Ovary (tissue), 9 donors: ENCODE measurements around the gene NCK2. TPM values are rescaled to one million over a fixed set of nuclear protein-coding genes. Genes with fewer than 3 reads are reported as not detected.

Experiments
- DNase-seq, 5 donors: peaks; one replicate each; pipeline ENCODE4 v3.0.0-alpha.2; 2019 to 2020
- H3K27ac ChIP-seq, 2 donors: fragments of 200-600 bp; one replicate each; pipeline versions ENCODE4 v1.5.1 to v1.8.0; 2019 to 2022
- H3K27me3 ChIP-seq: fragments of 200-600 bp; one replicate; pipeline ENCODE4 v1.8.0; 2022
- H3K36me3 ChIP-seq: fragments of 200-600 bp; sonication (generic); one replicate; pipeline ENCODE4 v1.5.1; 2019
- H3K4me1 ChIP-seq: one replicate; pipeline ENCODE4 v1.8.1; 2013; ENCODE audit warnings: mild to moderate bottlenecking, moderate library complexity; ENCODE audit not compliant: insufficient read depth
- H3K4me3 ChIP-seq: fragments of 200-600 bp; sonication (generic); one replicate; pipeline ENCODE4 v1.5.1; 2017
- H3K9me3 ChIP-seq, 2 donors: fragments of 200-600 bp in 1 of 2; sonication (generic) in 1 of 2; one replicate each; pipeline versions ENCODE4 v1.5.1 to v1.8.1; 2013 to 2019; ENCODE audit warnings: mild to moderate bottlenecking in 1 of 2, moderate library complexity in 1 of 2
- CTCF ChIP-seq, 3 donors: fragments of 450-650 bp in 2 of 3; fragments of 200-600 bp in 1 of 3; IDR thresholded peaks; one replicate each; pipeline versions ENCODE4 v1.5.1 to v1.8.0; 2016 to 2022; ENCODE audit warnings: antibody characterized with exemption in 3 of 3, mild to moderate bottlenecking in 1 of 3
- EP300 ChIP-seq: sonication (generic); formaldehyde crosslinking; IDR thresholded peaks from one replicate; pipeline ENCODE4 v1.6.1; 2017; ENCODE audit warnings: antibody characterized with exemption
- POLR2A ChIP-seq: fragments of 450-650 bp; IDR thresholded peaks from one replicate; pipeline ENCODE4 v1.6.1; 2017; ENCODE audit warnings: antibody characterized with exemption, mild to moderate bottlenecking, moderate library complexity
- WGBS, 3 donors: extraction: QIAGEN DNeasy Blood & Tissue Kit in 1 of 3; methylation state at CpG; one replicate each; pipeline versions ENCODE4 v1.1.5 to v1.1.7; 2013 to 2017; 5-methylcytosine and 5-hydroxymethylcytosine counted together
- intact Hi-C, 4 donors: fragments of 100-400 bp; cut with DNase I; formaldehyde crosslinking; loops; one replicate each; pipeline versions ENCODE4 v1.11.0 to v1.15.1; 2022 to 2023
- polyA plus RNA-seq, 2 donors: library from polyadenylated mRNA; stranded (reverse); fragments of 200-250 nt in 1 of 2; fragments of 350-450 nt in 1 of 2; fragmentation: Illumina TruSeq in 1 of 2; extraction: RNeasy Lipid Tissue Mini Kit (QIAGEN cat#74804) in 1 of 2; gene quantifications; one replicate each; pipeline ENCODE4 v1.2.3, GENCODE V29; 2013 to 2014
- total RNA-seq, 7 donors: library from RNA; depleted of rRNA in 2 of 7; stranded (reverse); fragments of >200 nt in 2 of 7; fragmentation: NEBNext Ultra II Directional in 3 of 7; extraction: Animal tissue kit (Norgen Biotek cat#: 25700) in 3 of 7; gene quantifications; one replicate each; pipeline versions ENCODE4 v1.1.0 to v1.2.4, GENCODE V29; 2016 to 2023
- donor health status: DM: no; HTN: no; CAD: no; lungs with moderate emphysema.
- donor health status: DM: no; HTN: no; CAD: no.
- donor health status: Bipolar disorder and iron deficiency.
- donor health status: DM: yes; HTN: yes; CAD: no.
- donor health status: DM: no; HTN: no; CAD: no.
- donor health status: DM: yes; HTN: yes; CAD: no.

NCK2 gene
- total and polyA plus RNA-seq, 9 donors: 16.7 to 42.9 (median 31.2) TPM

- H3K4me1 ChIP-seq: peaks cover 23% of the 10 kb centered on the region
- H3K9me3 ChIP-seq: no peaks in the 10 kb centered on the region
- no peak for DNase-seq
- TF ChIP-seq CTCF (IDR thresholded peaks at IDR 0.05): no peak
- no peak for TF ChIP-seq EP300
- intact Hi-C loops: no loop called here
- H3K4me3 ChIP-seq: no peak overlapping the region
- H3K27ac ChIP-seq: no peak overlapping the region
- H3K27me3 ChIP-seq: no peaks in the 10 kb centered on the region
- no peaks in the 10 kb centered on the region for H3K36me3 ChIP-seq
- WGBS, 3 donors: 91 to 98% (median 97%) methylated on average over 4 of the region's 4 CpGs
Measured at GRCh38 chr2:105870062-105870461, 125.3 kb downstream of the NCK2 start.

- intact Hi-C loops: no loop called here
Measured at GRCh38 chr2:105870858-105871257, 126.1 kb downstream of the NCK2 start.

GRCh38 chr2:105872142-105872728, 127.5 kb downstream of the NCK2 start:
- H3K4me3 ChIP-seq: no peak overlapping the region
- no peaks in the 10 kb centered on the region for H3K36me3 ChIP-seq
- H3K27me3 ChIP-seq: no peaks in the 10 kb centered on the region
- H3K4me1 ChIP-seq: peaks cover 21% of the 10 kb centered on the region
- intact Hi-C loops: no loop called here
- TF ChIP-seq POLR2A (no peak), EP300 (no peak), CTCF (IDR thresholded peaks at IDR 0.05) (no peak)
- no peak overlapping the region for H3K27ac ChIP-seq
- 89 to 95% (median 90%) methylated on average over 14 of the region's 14 CpGs for WGBS, 3 donors
- no peaks in the 10 kb centered on the region for H3K9me3 ChIP-seq
- no peak for DNase-seq

More at GRCh38 chr2:105870858-105871257, 126.1 kb downstream of the NCK2 start:
- no peak for TF ChIP-seq POLR2A
- no peak for TF ChIP-seq EP300
- no peak for TF ChIP-seq CTCF (IDR thresholded peaks at IDR 0.05)
- no peak overlapping the region for H3K4me3 ChIP-seq
- WGBS, 3 donors: 89 to 93% (median 92%) methylated on average over 11 of the region's 11 CpGs
- no peak overlapping the region for H3K27ac ChIP-seq
- H3K27me3 ChIP-seq: no peaks in the 10 kb centered on the region
- no peaks in the 10 kb centered on the region for H3K9me3 ChIP-seq
- H3K36me3 ChIP-seq: no peaks in the 10 kb centered on the region
- DNase-seq: no peak
- H3K4me1 ChIP-seq: peaks cover 23% of the 10 kb centered on the region

- intact Hi-C loops: no loop called here
- no peak for DNase-seq
Measured at GRCh38 chr2:105872830-105873229, 128.1 kb downstream of the NCK2 start.

More at GRCh38 chr2:105872830-105873229, 128.1 kb downstream of the NCK2 start:
- Histone ChIP-seq H3K36me3 (no peaks in the 10 kb centered on the region), H3K4me3 (no peak overlapping the region), H3K27me3 (no peaks in the 10 kb centered on the region), H3K4me1 (peaks cover 18% of the 10 kb centered on the region), H3K9me3 (no peaks in the 10 kb centered on the region), H3K27ac (no peak overlapping the region)
- no peak for TF ChIP-seq CTCF (IDR thresholded peaks at IDR 0.05)
- no peak for TF ChIP-seq POLR2A
- no peak for TF ChIP-seq EP300
- WGBS, 3 donors: 92 to 98% (median 93%) methylated on average over 7 of the region's 7 CpGs
